ENCODE measurements around the gene UNC5A. TPM values are rescaled to one million over a fixed set of nuclear protein-coding genes. Genes with fewer than 3 reads are reported as not detected.

The UNC5A gene
- total and polyA plus RNA-seq, 10 of the 15 experiments (the other 5 are each of a cell fraction or from before 2014, with no cell fraction given), result not detected

GRCh38 chr5:176891331-176891958, 81.1 kb downstream of the UNC5A start (continued):
- TF ChIP-seq CEBPZ (IDR thresholded peaks at IDR 0.05; ENCODE audit: low read depth, low read length), result no peak
- no peak for TF ChIP-seq ZBTB40 (IDR thresholded peaks at IDR 0.05; ENCODE audit: borderline replicate concordance)
- TF ChIP-seq NBN (IDR thresholded peaks at IDR 0.05), result no peak
- no peak for TF ChIP-seq CBX3 (IDR thresholded peaks at IDR 0.05; ENCODE audit: borderline replicate concordance, low read depth)
- TF ChIP-seq CTCF (IDR thresholded peaks at IDR 0.05 in 2 of 3, conservative IDR thresholded peaks at IDR 0.05 in 1 of 3; ENCODE audit: control insufficient read depth in 2 of 3, extremely low read depth in 1 of 3, insufficient read depth in 1 of 3, low read depth in 3 of 3, low read length in 3 of 3), result no peak

Measured in GM12878 (cell line).